Suprapubic skin (tissue), 4 donors: Measurements from ENCODE around the gene FTSJ1. TPM values are rescaled to one million over a fixed set of nuclear protein-coding genes. Genes with fewer than 3 reads are reported as not detected.
A peak's percentile ranks its signal among the peaks of the same experiment; 100 is the strongest.

ENCODE experiments used
- DNase-seq, 2 donors: peaks; one replicate each; pipeline ENCODE4 v3.0.0-alpha.2; 2019; ENCODE audit warnings: low spot score in 2 of 2
- H3K27ac ChIP-seq: fragments of 200-600 bp; sonication (generic); one replicate; pipeline ENCODE4 v1.5.1; 2019
- H3K27me3 ChIP-seq: fragments of 200-600 bp; sonication (generic); one replicate; pipeline ENCODE4 v1.5.1; 2019
- H3K36me3 ChIP-seq: fragments of 200-600 bp; sonication (generic); one replicate; pipeline ENCODE4 v1.5.1; 2019
- H3K4me1 ChIP-seq: fragments of 200-600 bp; sonication (generic); one replicate; pipeline ENCODE4 v1.5.1; 2019
- H3K4me3 ChIP-seq: fragments of 200-600 bp; sonication (generic); one replicate; pipeline ENCODE4 v1.5.1; 2019; ENCODE audit warnings: mild to moderate bottlenecking
- H3K9me3 ChIP-seq: fragments of 200-600 bp; sonication (generic); one replicate; pipeline ENCODE4 v1.5.1; 2019
- EP300 ChIP-seq: sonication (generic); formaldehyde crosslinking; IDR thresholded peaks from one replicate; pipeline ENCODE4 v1.6.1; 2017; ENCODE audit warnings: antibody characterized with exemption
- POLR2A ChIP-seq, 2 donors: fragments of 450-650 bp; IDR thresholded peaks; one replicate each; pipeline ENCODE4 v1.6.1; 2017; ENCODE audit warnings: antibody characterized with exemption in 2 of 2, mild to moderate bottlenecking in 2 of 2, moderate library complexity in 2 of 2
- POLR2AphosphoS5 ChIP-seq, 3 donors: sonication (generic); formaldehyde crosslinking; IDR thresholded peaks; one replicate each; pipeline ENCODE4 v1.6.1; 2017; ENCODE audit warnings: antibody characterized with exemption in 3 of 3
- WGBS: methylation state at CpG from one replicate; pipeline ENCODE4 v1.1.5; 2018; 5-methylcytosine and 5-hydroxymethylcytosine counted together
- total RNA-seq, 4 donors: library from RNA; depleted of rRNA; stranded (reverse); fragments of >200 nt; gene quantifications; one replicate each; pipeline ENCODE4 v1.1.0, GENCODE V29; 2016
- TF ChIP-seq, protein P1 (sequence below), 2 donors: fragments of 200-600 bp in 1 of 2; fragments of 450-650 bp in 1 of 2; sonication (generic) in 1 of 2; IDR thresholded peaks; one replicate each; pipeline ENCODE4 v1.5.1; 2016 to 2019; ENCODE audit warnings: antibody characterized with exemption in 2 of 2, mild to moderate bottlenecking in 1 of 2, moderate library complexity in 1 of 2

Gene FTSJ1
- total RNA-seq, 4 donors from 2014 or later: 27.8 to 54.3 (median 47.9) TPM

DNA sequence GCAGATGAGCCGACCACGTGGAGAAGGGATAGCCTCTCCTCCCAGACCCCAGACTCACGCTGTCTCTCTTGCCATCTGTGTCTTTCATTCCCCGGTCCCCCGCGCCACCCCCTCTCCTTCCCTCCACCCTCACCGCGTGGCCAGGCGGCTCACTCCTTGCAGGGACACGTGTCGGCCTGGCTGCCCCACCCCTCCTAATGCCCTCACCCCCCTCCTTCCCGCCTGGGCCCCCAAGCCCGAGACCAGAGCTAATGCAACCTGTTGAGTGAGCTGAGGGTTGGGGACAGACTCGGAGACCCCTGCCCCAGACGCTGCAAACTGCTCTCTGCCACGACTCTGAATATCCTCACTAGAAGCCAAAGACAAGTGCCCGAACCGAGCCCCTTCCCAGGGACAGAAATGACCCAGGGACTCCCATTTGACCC lies 7.7 kb upstream of the FTSJ1 start:
- H3K27me3 ChIP-seq: no peaks in the 10 kb centered on the region
- TF ChIP-seq EP300: no peak
- no peak for TF ChIP-seq POLR2AphosphoS5 (IDR thresholded peaks at IDR 0.05)
- TF ChIP-seq POLR2A (IDR thresholded peaks at IDR 0.05): no peak
- TF ChIP-seq, protein P1, sequence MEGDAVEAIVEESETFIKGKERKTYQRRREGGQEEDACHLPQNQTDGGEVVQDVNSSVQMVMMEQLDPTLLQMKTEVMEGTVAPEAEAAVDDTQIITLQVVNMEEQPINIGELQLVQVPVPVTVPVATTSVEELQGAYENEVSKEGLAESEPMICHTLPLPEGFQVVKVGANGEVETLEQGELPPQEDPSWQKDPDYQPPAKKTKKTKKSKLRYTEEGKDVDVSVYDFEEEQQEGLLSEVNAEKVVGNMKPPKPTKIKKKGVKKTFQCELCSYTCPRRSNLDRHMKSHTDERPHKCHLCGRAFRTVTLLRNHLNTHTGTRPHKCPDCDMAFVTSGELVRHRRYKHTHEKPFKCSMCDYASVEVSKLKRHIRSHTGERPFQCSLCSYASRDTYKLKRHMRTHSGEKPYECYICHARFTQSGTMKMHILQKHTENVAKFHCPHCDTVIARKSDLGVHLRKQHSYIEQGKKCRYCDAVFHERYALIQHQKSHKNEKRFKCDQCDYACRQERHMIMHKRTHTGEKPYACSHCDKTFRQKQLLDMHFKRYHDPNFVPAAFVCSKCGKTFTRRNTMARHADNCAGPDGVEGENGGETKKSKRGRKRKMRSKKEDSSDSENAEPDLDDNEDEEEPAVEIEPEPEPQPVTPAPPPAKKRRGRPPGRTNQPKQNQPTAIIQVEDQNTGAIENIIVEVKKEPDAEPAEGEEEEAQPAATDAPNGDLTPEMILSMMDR (IDR thresholded peaks at IDR 0.05): no peak
- peak overlapping the region; percentile 40 for H3K4me3 ChIP-seq
- H3K36me3 ChIP-seq: no peaks in the 10 kb centered on the region
- H3K4me1 ChIP-seq: peaks cover 3% of the 10 kb centered on the region
- WGBS: 29% methylated on average over 13 of the region's 18 CpGs
- DNase-seq: no peak
- H3K27ac ChIP-seq: no peak overlapping the region
- H3K9me3 ChIP-seq: no peaks in the 10 kb centered on the region

- no peak for TF ChIP-seq POLR2A (IDR thresholded peaks at IDR 0.05)
- TF ChIP-seq EP300: no peak
- TF ChIP-seq, protein P1 (IDR thresholded peaks at IDR 0.05): no peak
- no peak for TF ChIP-seq POLR2AphosphoS5 (IDR thresholded peaks at IDR 0.05)
- no peak for DNase-seq
- H3K9me3 ChIP-seq: no peaks in the 10 kb centered on the region
- H3K36me3 ChIP-seq: no peaks in the 10 kb centered on the region
- WGBS: 46% methylated on average over 23 of the region's 23 CpGs
- H3K27ac ChIP-seq: no peak overlapping the region
- peaks cover 3% of the 10 kb centered on the region for H3K4me1 ChIP-seq
- peak overlapping the region; percentile 40 for H3K4me3 ChIP-seq
- no peaks in the 10 kb centered on the region for H3K27me3 ChIP-seq
Measured at GRCh38 chrX:48468693-48469691, 7.0 kb upstream of the FTSJ1 start.

GRCh38 chrX:48470110-48470832 lies 5.7 kb upstream of the FTSJ1 start, which contains the start of gene SLC38A5:
TSS of gene SLC38A5 (minus strand) at chrX:48470260. CDS start at chrX:48467924, 2,336 bp downstream.
- Histone ChIP-seq H3K4me3 (peak within 1 kb of the TSS; percentile 40), H3K27ac (no peak within 1 kb of the TSS), H3K36me3 (no peaks in the 10 kb centered on the region), H3K27me3 (no peaks in the 10 kb centered on the region), H3K4me1 (peaks cover 10% of the 10 kb centered on the region), H3K9me3 (no peaks in the 10 kb centered on the region)
- no peak for TF ChIP-seq EP300
- TF ChIP-seq POLR2AphosphoS5 (IDR thresholded peaks at IDR 0.05): no peak
- no peak for TF ChIP-seq POLR2A (IDR thresholded peaks at IDR 0.05)
- TF ChIP-seq, protein P1 (IDR thresholded peaks at IDR 0.05): no peak
- WGBS: 91% methylated on average over 4 of the region's 18 CpGs
- DNase-seq: no peak

DNA sequence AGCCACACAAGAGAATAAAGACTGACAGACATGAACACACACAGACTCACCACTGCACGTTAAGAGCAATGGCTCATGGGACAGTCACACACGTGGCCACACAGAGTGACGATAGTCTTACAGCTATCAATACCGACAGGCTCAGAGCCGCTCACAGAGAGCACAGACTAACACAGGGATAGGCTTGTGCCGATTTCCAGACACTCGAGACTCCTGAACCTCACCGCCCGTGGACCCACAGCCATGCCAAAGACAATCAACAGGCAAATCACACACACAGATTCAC lies 5.2 kb upstream of the FTSJ1 start:
- H3K36me3 ChIP-seq: no peaks in the 10 kb centered on the region
- no peak for DNase-seq
- no peak for TF ChIP-seq POLR2AphosphoS5 (IDR thresholded peaks at IDR 0.05)
- no peak for TF ChIP-seq POLR2A (IDR thresholded peaks at IDR 0.05)
- TF ChIP-seq, protein P1 (IDR thresholded peaks at IDR 0.05): no peak
- no peak for TF ChIP-seq EP300
- 100% methylated on average over 2 of the region's 9 CpGs for WGBS
- H3K4me3 ChIP-seq: no peak overlapping the region
- H3K4me1 ChIP-seq: peaks cover 13% of the 10 kb centered on the region
- no peaks in the 10 kb centered on the region for H3K27me3 ChIP-seq
- no peak overlapping the region for H3K27ac ChIP-seq
- H3K9me3 ChIP-seq: no peaks in the 10 kb centered on the region

DNA sequence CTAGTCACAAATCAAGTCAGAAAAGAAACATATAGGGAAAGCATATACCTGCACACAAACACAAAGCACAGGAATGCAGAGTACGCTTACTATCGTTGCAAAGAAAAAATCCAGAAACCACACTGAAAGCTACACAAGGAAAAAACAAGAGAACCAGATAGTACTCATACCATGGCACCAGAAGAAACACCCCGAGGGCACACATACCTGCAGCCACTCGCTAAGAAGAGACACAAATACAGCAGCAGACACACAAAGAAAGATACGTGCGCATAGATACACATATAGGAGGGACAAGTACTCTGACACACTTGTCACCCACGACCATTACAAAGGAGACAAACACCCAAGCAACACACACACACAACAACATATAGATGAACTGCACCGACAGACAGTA lies 4.5 kb upstream of the FTSJ1 start:
- H3K4me3 ChIP-seq: no peak overlapping the region
- DNase-seq: no peak
- 75% methylated on average over 8 of the region's 8 CpGs for WGBS
- H3K27me3 ChIP-seq: no peaks in the 10 kb centered on the region
- H3K4me1 ChIP-seq: peaks cover 13% of the 10 kb centered on the region
- no peak overlapping the region for H3K27ac ChIP-seq
- TF ChIP-seq POLR2AphosphoS5 (IDR thresholded peaks at IDR 0.05) (no peak), EP300 (no peak), POLR2A (IDR thresholded peaks at IDR 0.05) (no peak)
- TF ChIP-seq, protein P1 (IDR thresholded peaks at IDR 0.05): no peak
- H3K36me3 ChIP-seq: no peaks in the 10 kb centered on the region
- H3K9me3 ChIP-seq: no peaks in the 10 kb centered on the region
